SK-MEL-5 (cell line): ENCODE results near the gene PRIMA1. TPM values are rescaled to one million over a fixed set of nuclear protein-coding genes. Genes with fewer than 3 reads are reported as not detected.

Experiments used
- DNase-seq: peaks from one replicate; pipeline ENCODE4 v3.0.0-alpha.2; 2016; ENCODE audit warnings: low read depth, low spot score
- in situ Hi-C: cut with HindIII; loops from 2 replicates; pipeline ENCODE4 v1.10.0; 2016; ENCODE audit warnings: low sequenced_read_pairs, high pct_unique_total_duplicates, low pct_unique_long_range_greater_than_20kb
- total RNA-seq: library from RNA; depleted of rRNA; stranded (reverse); fragments of >200 nt; shearing (Covaris generic); gene quantifications from 2 replicates; pipeline ENCODE4 v1.2.3, GENCODE V29; 2014

PRIMA1 gene
- total RNA-seq, 1 experiment from 2014 or later = 0.95 TPM

DNA sequence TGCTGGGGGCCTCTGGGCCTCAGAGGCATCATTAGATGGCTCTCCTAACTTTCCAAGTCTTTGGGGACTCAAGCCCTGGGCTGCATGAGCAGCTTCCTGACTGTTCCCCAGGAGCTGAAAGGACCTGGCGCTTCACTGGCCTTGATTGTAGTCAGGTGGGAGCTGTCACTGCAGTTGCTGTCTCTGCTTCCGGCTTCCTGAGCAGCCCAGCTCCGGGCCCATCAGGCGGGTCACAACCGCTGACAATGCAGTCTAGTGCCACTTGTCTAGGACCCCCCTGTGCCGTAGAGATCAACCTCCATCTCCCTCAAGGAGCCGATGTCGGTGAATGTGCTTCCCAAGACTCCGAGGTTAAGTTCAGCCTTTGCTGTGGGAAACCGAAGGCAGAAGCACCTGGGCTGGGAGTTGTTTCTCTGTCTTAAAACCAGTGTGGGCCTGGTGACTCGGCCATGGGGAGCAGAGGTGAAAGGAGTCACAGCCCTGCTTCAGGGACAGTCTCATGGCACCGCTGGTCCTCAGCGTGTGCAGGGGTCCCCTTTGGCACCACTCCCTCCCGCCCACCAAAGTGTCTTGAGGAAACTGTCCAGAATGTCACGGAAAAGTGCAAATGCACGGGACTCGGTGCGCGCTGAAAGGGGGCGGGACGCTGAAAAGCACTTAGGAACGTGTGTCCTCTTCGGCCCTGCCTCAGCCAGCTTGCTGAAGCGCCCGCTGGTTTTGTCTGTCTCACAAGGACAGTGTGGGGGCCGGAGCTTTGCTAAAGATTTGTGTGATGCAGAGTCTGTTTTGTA, 44.8 kb downstream of the PRIMA1 start:
- in situ Hi-C loops = no loop called here
- DNase-seq = no peak

GRCh38 chr14:93742761-93743160, 45.5 kb downstream of the PRIMA1 start:
- in situ Hi-C loops = no loop called here
- DNase-seq = no peak

DNA sequence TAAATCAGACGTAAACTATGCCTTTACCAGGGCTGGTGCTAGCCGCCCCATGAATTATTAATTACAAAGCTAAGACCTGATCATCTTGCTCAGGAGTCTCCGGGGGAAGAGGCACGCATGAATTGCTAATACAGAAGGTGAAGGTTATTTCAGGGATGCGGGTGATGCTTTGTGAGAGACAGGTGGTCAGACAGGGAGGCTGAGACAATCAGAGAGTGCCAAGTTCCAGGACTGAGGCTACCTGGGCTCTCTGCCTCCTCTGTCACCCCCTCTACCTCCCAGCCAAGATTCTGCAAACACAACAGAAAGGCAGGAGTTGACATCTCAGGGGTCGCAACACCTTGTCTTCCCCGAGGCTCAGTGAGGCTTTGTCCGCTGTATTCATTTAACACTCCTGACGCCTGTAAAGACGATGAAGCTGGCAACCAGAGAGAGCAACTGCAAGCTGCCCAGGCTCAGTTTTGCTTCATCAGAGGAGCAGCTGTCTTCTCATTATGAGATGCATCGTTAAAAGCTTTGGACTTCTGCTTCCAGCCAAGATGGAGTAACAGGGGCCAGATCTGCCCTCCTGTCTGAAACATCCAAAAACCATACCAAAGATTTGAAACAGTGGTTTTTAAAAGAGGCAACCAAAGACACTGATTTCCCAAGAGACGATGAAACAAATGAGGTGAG, 46.6 kb downstream of the PRIMA1 start:
- in situ Hi-C loops = no loop called here
- DNase-seq = no peak

- in situ Hi-C loops = no loop called here
- no peak for DNase-seq
Measured at GRCh38 chr14:93737634-93738033, 50.7 kb downstream of the PRIMA1 start.

- DNase-seq = peak; percentile 47
- in situ Hi-C loops = no loop called here
Measured at GRCh38 chr14:93736378-93737014, 51.8 kb downstream of the PRIMA1 start.

DNA sequence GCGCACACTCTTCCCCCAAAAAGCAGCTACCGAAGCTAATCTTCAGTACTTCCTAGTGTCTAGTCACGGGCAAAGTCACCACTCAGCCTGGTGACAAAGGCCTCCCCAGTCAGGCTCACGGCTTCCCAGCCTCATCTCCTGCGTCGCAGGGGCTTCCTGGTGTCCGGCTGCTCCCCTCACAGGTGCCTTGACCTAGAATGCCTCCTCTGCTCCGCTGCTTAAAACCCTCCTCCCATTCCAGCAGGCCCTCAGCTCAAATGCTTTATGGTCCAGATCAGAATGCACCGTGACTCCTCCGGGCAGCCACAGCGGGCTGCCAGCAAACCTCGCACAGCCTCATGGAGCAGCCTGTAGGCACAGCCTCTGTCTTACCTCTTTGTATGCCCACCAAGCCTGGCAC, 53.1 kb downstream of the PRIMA1 start:
- DNase-seq = no peak
- in situ Hi-C loops = no loop called here

GRCh38 chr14:93734086-93734822, 54.0 kb downstream of the PRIMA1 start:
- DNase-seq = peak; percentile 23
- in situ Hi-C loops = no loop called here

DNA sequence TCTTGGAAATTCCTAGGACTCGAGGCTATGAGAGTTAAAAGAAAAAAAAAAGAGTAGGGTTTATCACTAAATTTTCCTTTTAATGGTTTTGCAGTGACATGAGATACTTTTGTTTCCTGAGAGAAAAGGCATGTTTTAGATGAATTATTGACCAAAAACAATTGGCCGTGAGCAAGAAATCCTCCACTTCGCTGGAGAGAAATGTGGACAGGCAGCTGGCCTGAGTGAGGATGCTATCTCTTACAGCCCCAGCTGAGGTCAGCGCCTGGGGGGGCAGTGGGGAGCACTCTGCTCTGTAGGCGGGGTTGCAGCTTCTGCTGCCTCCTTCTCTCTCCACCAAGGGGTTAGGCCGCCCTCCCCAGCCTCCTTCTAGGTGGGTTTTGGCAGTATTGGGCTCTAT, 54.7 kb downstream of the PRIMA1 start:
- no peak for DNase-seq
- in situ Hi-C loops = no loop called here

GRCh38 chr14:93733231-93733630, 55.1 kb downstream of the PRIMA1 start:
- DNase-seq = no peak
- in situ Hi-C loops = no loop called here

DNA sequence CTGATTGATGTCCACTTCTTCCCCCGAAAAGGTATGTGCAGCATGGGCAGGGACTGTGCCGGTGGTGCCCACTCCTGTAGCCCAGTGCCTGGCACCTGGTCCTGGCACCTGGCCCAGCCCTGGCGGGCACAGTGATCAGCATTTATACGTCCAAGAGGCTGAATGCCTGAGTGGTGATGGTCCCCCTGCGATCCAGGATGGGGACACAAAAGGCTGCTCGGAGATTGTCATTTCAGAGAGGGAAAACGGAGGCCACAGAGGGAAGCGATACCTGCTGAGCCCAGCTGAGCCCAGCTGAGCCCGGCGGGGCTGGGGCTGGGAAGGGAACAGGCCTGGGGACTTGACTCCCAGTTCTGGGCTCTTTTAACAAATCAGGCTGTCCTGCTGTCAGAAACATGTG, 55.8 kb downstream of the PRIMA1 start:
- in situ Hi-C loops = no loop called here
- DNase-seq = no peak

- no peak for DNase-seq
- in situ Hi-C loops = no loop called here
Measured at GRCh38 chr14:93731753-93732152, 56.5 kb downstream of the PRIMA1 start.

DNA sequence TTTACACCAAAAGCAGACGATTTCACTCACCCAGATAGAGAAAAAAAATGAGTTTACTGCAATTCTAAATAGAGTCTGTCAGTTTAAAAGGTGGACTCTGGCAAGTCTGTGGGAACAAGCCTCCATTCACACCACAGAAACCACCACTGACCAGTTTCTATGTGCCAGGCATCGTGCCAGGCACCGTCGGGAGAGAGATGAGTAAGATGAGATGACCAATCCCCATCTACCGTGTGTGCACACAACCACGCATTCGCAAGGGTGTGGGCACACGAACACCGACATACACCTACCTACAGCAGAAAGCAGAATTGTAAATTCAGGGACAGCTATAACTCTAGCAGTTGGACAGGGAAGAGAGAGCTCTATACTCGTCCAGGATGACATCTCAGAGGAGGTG, 58.3 kb downstream of the PRIMA1 start:
- in situ Hi-C loops = no loop called here
- DNase-seq = peak; percentile 47

- DNase-seq = no peak
Measured at GRCh38 chr14:93728651-93729016, 59.7 kb downstream of the PRIMA1 start.

GRCh38 chr14:93727917-93728650, 60.2 kb downstream of the PRIMA1 start:
- in situ Hi-C loops = no loop called here
- no peak for DNase-seq

More at GRCh38 chr14:93728651-93729016, 59.7 kb downstream of the PRIMA1 start:
- in situ Hi-C loops = no loop called here

DNA sequence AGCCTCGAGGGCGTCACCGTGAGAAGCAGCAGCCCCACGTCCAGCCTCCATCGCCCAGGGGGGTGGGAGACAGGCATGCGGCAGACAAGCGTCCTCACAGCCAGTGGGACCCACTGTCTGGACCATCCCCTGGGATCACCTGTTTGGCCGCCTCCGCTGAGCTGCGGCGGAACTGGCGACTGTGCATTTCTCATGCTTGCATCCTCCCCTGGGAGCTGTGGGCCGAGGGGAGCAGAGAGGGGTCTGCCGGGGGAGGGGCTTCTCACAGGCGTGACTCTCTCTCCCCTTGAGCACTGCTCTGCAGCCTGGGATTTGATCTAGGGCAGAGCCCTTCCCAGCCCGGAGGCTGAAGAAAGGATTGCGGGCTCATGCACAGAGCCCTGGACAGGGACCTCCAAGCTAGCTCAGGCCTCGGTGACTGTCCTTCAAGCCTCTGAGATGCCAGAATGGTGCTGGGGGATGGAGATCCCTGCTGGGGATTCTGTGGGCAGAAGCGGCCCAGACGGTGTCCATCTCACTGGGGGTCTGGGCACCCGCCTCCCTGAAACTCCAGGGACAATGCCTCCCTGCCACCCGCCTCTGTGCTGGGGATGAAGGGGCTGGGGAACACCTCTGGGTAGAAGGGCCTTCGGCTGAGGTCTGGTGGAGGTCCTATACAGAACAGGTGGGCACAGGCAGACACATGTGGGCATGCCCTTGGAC, 61.1 kb downstream of the PRIMA1 start:
- no peak for DNase-seq
- in situ Hi-C loops = no loop called here

- in situ Hi-C loops = no loop called here
Measured at GRCh38 chr14:93725993-93726392, 62.3 kb downstream of the PRIMA1 start.

GRCh38 chr14:93725002-93725582, 63.2 kb downstream of the PRIMA1 start:
- DNase-seq = no peak

More at GRCh38 chr14:93725993-93726392, 62.3 kb downstream of the PRIMA1 start:
- DNase-seq = no peak

More at GRCh38 chr14:93725002-93725582, 63.2 kb downstream of the PRIMA1 start:
- in situ Hi-C loops = no loop called here
